ENCODE measurements around the gene ANAPC4. TPM values are rescaled to one million over a fixed set of nuclear protein-coding genes. Genes with fewer than 3 reads are reported as not detected.
A peak's percentile ranks its signal among the peaks of the same experiment; 100 is the strongest.

ANAPC4 gene
- total and polyA plus RNA-seq, 2 of the 13 experiments (the other 11 are each of a cell fraction or from before 2014, with no cell fraction given), result 14.5 to 30.2 TPM

DNA sequence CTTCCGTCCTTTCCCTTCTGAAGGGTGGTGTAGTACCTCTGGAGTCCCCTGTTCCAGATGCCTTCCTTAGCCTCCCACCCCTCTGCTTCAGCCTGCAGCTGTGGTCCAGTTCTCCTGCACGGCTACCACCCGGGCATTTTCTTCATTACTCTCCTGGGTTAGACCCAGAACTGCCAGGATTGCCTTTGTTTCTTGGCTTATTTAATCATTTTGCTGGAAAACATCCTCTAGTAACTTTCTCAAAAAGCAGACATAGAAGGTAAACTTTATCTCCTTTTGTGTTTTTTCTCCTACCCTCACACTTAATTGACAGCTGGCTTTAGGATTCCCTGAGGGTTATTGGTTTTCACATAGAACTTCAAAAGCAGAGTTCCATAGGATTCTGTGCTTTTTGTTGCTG lies 20.2 kb downstream of the ANAPC4 start:
- WGBS (ENCODE audit: low lambda C conversion rate), result 95% methylated on average over 3 of the region's 3 CpGs

DNA sequence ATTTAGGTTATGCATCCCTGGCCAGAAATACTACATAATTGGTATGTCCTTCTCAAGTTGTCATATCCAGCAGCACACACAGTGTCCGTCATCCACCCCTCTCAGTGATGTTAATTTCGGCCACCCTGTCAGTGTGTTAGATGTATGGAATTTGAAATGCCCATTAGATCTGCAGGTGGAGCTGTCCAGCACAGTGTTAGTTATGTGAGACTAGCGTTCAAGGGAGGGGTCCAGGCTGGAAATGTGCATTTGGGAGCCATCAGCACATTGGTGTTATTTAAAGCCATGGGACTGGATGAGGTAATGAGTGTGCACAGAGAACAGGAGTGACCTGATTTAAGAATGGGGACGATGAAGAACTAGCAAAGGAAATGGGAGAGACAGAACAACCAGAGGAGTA lies 22.4 kb downstream of the ANAPC4 start:
- no peak overlapping the region for H3K9ac ChIP-seq (ENCODE audit: insufficient read depth, low read depth, low read length)
- no peaks in the 10 kb centered on the region for H3K79me2 ChIP-seq (ENCODE audit: insufficient read depth, low read length)
- H3K4me3 ChIP-seq (replicated peaks in 1 of 3; ENCODE audit: insufficient read depth in 1 of 3, low read depth in 2 of 3, low read length in 3 of 3), result no peak overlapping the region
- BruUV-seq (replicated peaks), result no TSS peak
- intact Hi-C loops (cut with micrococcal nuclease; ENCODE audit: unreplicated experiment) (no loop called here), in situ Hi-C loops (cut with HindIII; ENCODE audit: extremely low pct_ligation_motif_present, low pct_unique_long_range_greater_than_20kb) (no loop called here)
- no peak for TF ChIP-seq BCL6 (CRISPR knock-in tag; IDR thresholded peaks at IDR 0.05)
- TF ChIP-seq ZNF547 (CRISPR knock-in tag; IDR thresholded peaks at IDR 0.05), result no peak
- TF ChIP-seq, protein P1, sequence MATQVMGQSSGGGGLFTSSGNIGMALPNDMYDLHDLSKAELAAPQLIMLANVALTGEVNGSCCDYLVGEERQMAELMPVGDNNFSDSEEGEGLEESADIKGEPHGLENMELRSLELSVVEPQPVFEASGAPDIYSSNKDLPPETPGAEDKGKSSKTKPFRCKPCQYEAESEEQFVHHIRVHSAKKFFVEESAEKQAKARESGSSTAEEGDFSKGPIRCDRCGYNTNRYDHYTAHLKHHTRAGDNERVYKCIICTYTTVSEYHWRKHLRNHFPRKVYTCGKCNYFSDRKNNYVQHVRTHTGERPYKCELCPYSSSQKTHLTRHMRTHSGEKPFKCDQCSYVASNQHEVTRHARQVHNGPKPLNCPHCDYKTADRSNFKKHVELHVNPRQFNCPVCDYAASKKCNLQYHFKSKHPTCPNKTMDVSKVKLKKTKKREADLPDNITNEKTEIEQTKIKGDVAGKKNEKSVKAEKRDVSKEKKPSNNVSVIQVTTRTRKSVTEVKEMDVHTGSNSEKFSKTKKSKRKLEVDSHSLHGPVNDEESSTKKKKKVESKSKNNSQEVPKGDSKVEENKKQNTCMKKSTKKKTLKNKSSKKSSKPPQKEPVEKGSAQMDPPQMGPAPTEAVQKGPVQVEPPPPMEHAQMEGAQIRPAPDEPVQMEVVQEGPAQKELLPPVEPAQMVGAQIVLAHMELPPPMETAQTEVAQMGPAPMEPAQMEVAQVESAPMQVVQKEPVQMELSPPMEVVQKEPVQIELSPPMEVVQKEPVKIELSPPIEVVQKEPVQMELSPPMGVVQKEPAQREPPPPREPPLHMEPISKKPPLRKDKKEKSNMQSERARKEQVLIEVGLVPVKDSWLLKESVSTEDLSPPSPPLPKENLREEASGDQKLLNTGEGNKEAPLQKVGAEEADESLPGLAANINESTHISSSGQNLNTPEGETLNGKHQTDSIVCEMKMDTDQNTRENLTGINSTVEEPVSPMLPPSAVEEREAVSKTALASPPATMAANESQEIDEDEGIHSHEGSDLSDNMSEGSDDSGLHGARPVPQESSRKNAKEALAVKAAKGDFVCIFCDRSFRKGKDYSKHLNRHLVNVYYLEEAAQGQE (IDR thresholded peaks at IDR 0.05; ENCODE audit: borderline replicate concordance in 1 of 2, low read depth in 1 of 2, low read length in 2 of 2), result peak in 1 of 2 experiments; percentile 76; a peak in 3 of 4 replicates
- TF ChIP-seq TEAD2 (CRISPR knock-in tag; IDR thresholded peaks at IDR 0.05), result no peak
- TF ChIP-seq FOXK2 (IDR thresholded peaks at IDR 0.05), result no peak
- no peak for TF ChIP-seq HNRNPL (IDR thresholded peaks at IDR 0.05; ENCODE audit: low read depth, low read length)
- TF ChIP-seq FOSL1 (CRISPR knock-in tag; IDR thresholded peaks at IDR 0.05; ENCODE audit: borderline replicate concordance), result no peak
- no peak overlapping the region for H3K4me2 ChIP-seq (ENCODE audit: low read depth, low read length)
- DNase-seq (ENCODE audit: low spot score) (no peak), ATAC-seq (no peak), FAIRE-seq (no peak)
- no peak overlapping the region for H3K27ac ChIP-seq (ENCODE audit: extremely low read length, insufficient read depth, low read length)
- H4K20me1 ChIP-seq (ENCODE audit: insufficient read depth, low read length), result no peaks in the 10 kb centered on the region
- no peak overlapping the region for H2AFZ ChIP-seq (ENCODE audit: low read length)
- H3K27me3 ChIP-seq (ENCODE audit: control insufficient read depth in 1 of 2, insufficient read depth in 2 of 2, low read length in 2 of 2), result no peaks in the 10 kb centered on the region; a peak in 1 of 5 replicates
- WGBS (ENCODE audit: low lambda C conversion rate), result 93% methylated on average over 4 of the region's 4 CpGs
- H3K9me3 ChIP-seq (ENCODE audit: low read length), result peaks cover 5% of the 10 kb centered on the region; the same call in 1 of the 2 replicates
- CTCF ChIA-PET (ENCODE audit: low intra/inter-chr PET ratio, low total read pairs), result no interaction called here
- POLR2A ChIA-PET, result no interaction called here
- H3K4me1 ChIP-seq (ENCODE audit: insufficient read depth, low read length), result no peaks in the 10 kb centered on the region
- H3K36me3 ChIP-seq (replicated peaks in 1 of 2; ENCODE audit: control insufficient read depth in 1 of 2, insufficient read depth in 2 of 2, low read length in 2 of 2), result peaks cover 10 to 37% of the 10 kb centered on the region in 2 experiments

More for the DNA sequence above, 20.2 kb downstream of the ANAPC4 start:
- FAIRE-seq (no peak), ATAC-seq (no peak), DNase-seq (ENCODE audit: low spot score) (no peak)
- BruUV-seq (replicated peaks), result no TSS peak
- CTCF ChIA-PET (ENCODE audit: low intra/inter-chr PET ratio, low total read pairs), result no interaction called here
- Histone ChIP-seq H3K27me3 (ENCODE audit: control insufficient read depth in 1 of 2, insufficient read depth in 2 of 2, low read length in 2 of 2) (no peaks in the 10 kb centered on the region; a peak in 1 of 5 replicates), H3K9me3 (ENCODE audit: low read length) (peaks cover 5% of the 10 kb centered on the region; the same call in 1 of the 2 replicates), H3K4me1 (ENCODE audit: insufficient read depth, low read length) (no peaks in the 10 kb centered on the region), H3K27ac (ENCODE audit: extremely low read length, insufficient read depth, low read length) (no peak overlapping the region), H3K79me2 (ENCODE audit: insufficient read depth, low read length) (no peaks in the 10 kb centered on the region), H3K4me2 (ENCODE audit: low read depth, low read length) (no peak overlapping the region), H3K9ac (ENCODE audit: insufficient read depth, low read depth, low read length) (no peak overlapping the region), H3K36me3 (replicated peaks in 1 of 2; ENCODE audit: control insufficient read depth in 1 of 2, insufficient read depth in 2 of 2, low read length in 2 of 2) (peaks cover 14 to 48% of the 10 kb centered on the region in 2 experiments), H3K4me3 (replicated peaks in 1 of 3; ENCODE audit: insufficient read depth in 1 of 3, low read depth in 2 of 3, low read length in 3 of 3) (no peak overlapping the region), H4K20me1 (ENCODE audit: insufficient read depth, low read length) (no peaks in the 10 kb centered on the region), H2AFZ (ENCODE audit: low read length) (no peak overlapping the region)
- in situ Hi-C loops (cut with HindIII; ENCODE audit: extremely low pct_ligation_motif_present, low pct_unique_long_range_greater_than_20kb), result no loop called here
- TF ChIP-seq RBAK (CRISPR knock-in tag; IDR thresholded peaks at IDR 0.05) (no peak), NR2F1 (CRISPR knock-in tag; IDR thresholded peaks at IDR 0.05) (no peak), IKZF1 (IDR thresholded peaks at IDR 0.05) (no peak)
- POLR2A ChIA-PET, result no interaction called here
- intact Hi-C loops (cut with micrococcal nuclease; ENCODE audit: unreplicated experiment), result no loop called here
